ACHN (cell line): ENCODE measurements around the gene SYDE1.
"Not testable (repeated sequence)": the region's sequence is repeated elsewhere in the genome, so short reads cannot be mapped to it uniquely, and the experiment has no call there.

Experiments
- DNase-seq: peaks from one replicate; pipeline ENCODE4 v3.0.0-alpha.2; 2015
- in situ Hi-C: cut with HindIII; loops from 2 replicates; pipeline ENCODE4 v1.10.0; 2017; ENCODE audit warnings: low sequenced_read_pairs, low pct_ligation_motif_present, low pct_unique_long_range_greater_than_20kb

The SYDE1 gene

GRCh38 chr19:15107061-15108010 lies at the start of gene SYDE1:
Gene SYDE1, plus strand, starts transcription at chr19:15107401. Its CDS starts 33 bp downstream, at chr19:15107434.
- in situ Hi-C loops = no loop called here
- peak; percentile 71 for DNase-seq

GRCh38 chr19:15062036-15062435 lies 45.2 kb upstream of the SYDE1 start:
- in situ Hi-C loops = no loop called here

GRCh38 chr19:15070386-15070785 lies 36.8 kb upstream of the SYDE1 start:
- in situ Hi-C loops, DNase-seq: not testable (repeated sequence)

More at GRCh38 chr19:15062036-15062435, 45.2 kb upstream of the SYDE1 start:
- no peak for DNase-seq

- DNase-seq = no peak
- in situ Hi-C loops = no loop called here
These were observed 34.1 kb upstream of the SYDE1 start for GRCh38 chr19:15072930-15073647.

- no peak for DNase-seq
- in situ Hi-C loops = no loop called here
These were observed 32.8 kb upstream of the SYDE1 start for GRCh38 chr19:15074371-15074770.

- in situ Hi-C loops = no loop called here
These were observed 31.4 kb upstream of the SYDE1 start for GRCh38 chr19:15075806-15076205.

GRCh38 chr19:15080002-15080401 lies 27.2 kb upstream of the SYDE1 start:
- in situ Hi-C loops = not testable (repeated sequence)
- DNase-seq = peak; percentile 16

More at GRCh38 chr19:15075806-15076205, 31.4 kb upstream of the SYDE1 start:
- DNase-seq = no peak

GRCh38 chr19:15081911-15082310 lies 25.3 kb upstream of the SYDE1 start, which contains the start of gene OR1I1:
Gene OR1I1, plus strand, starts transcription at chr19:15082211. Its CDS starts 4,855 bp downstream, at chr19:15087066.
- in situ Hi-C loops = no loop called here
- DNase-seq = no peak

- DNase-seq = no peak
- in situ Hi-C loops = no loop called here
These were observed 20.0 kb upstream of the SYDE1 start for GRCh38 chr19:15087182-15087581.

- in situ Hi-C loops = no loop called here
- DNase-seq = peak; percentile 74
These were observed 15.1 kb upstream of the SYDE1 start for GRCh38 chr19:15091918-15092753.

- in situ Hi-C loops = no loop called here
- DNase-seq = no peak
These were observed 14.2 kb upstream of the SYDE1 start for GRCh38 chr19:15093001-15093400.

- DNase-seq = no peak
- in situ Hi-C loops = no loop called here
These were observed 11.0 kb upstream of the SYDE1 start for GRCh38 chr19:15096223-15096622.

- in situ Hi-C loops = not testable (repeated sequence)
These were observed 9.2 kb upstream of the SYDE1 start for GRCh38 chr19:15097980-15098379.

GRCh38 chr19:15098460-15098859 lies 8.7 kb upstream of the SYDE1 start:
- in situ Hi-C loops = no loop called here
- no peak for DNase-seq

More at GRCh38 chr19:15097980-15098379, 9.2 kb upstream of the SYDE1 start:
- not testable (repeated sequence) for DNase-seq

- in situ Hi-C loops = no loop called here
These were observed 8.1 kb upstream of the SYDE1 start for GRCh38 chr19:15099017-15099582.

GRCh38 chr19:15101479-15102082 lies 5.6 kb upstream of the SYDE1 start:
- DNase-seq = peak; percentile 41
- in situ Hi-C loops = no loop called here

More at GRCh38 chr19:15099017-15099582, 8.1 kb upstream of the SYDE1 start:
- DNase-seq = no peak

GRCh38 chr19:15104003-15104402 lies 3.2 kb upstream of the SYDE1 start:
- in situ Hi-C loops = no loop called here
- no peak for DNase-seq

- no peak for DNase-seq
- in situ Hi-C loops = no loop called here
These were observed 2.8 kb upstream of the SYDE1 start for GRCh38 chr19:15104411-15104810.
